Activated naive CD8-positive, alpha-beta T cell treated with anti-CD3 and anti-CD28 coated beads, Interleukin-2, amount 50 U/mL, for 24 hours (primary cell): ENCODE measurements around the gene FDXR.
A peak's percentile ranks its signal among the peaks of the same experiment; 100 is the strongest.
"Not testable (repeated sequence)": the region's sequence is repeated elsewhere in the genome, so short reads cannot be mapped to it uniquely, and the experiment has no call there.

Experiments
- ATAC-seq: fragments of 150-1000 bp; cut with Tn5 transposase; one replicate; pipeline ENCODE4 v1.10.0; 2021
- DNase-seq: peaks from one replicate; pipeline ENCODE4 v3.0.0; 2021
- H3K27ac Mint-ChIP-seq: one replicate; pipeline ENCODE4 v1.8.0; 2021; ENCODE audit warnings: mild to moderate bottlenecking, mixed read lengths
- H3K27me3 Mint-ChIP-seq: one replicate; pipeline ENCODE4 v1.8.0; 2021; ENCODE audit warnings: mixed read lengths
- H3K36me3 Mint-ChIP-seq: one replicate; pipeline ENCODE4 v1.8.0; 2021; ENCODE audit warnings: low read depth, mixed read lengths
- H3K4me1 Mint-ChIP-seq: one replicate; pipeline ENCODE4 v1.8.0; 2021; ENCODE audit warnings: mixed read lengths
- H3K4me3 Mint-ChIP-seq: one replicate; pipeline ENCODE4 v1.8.0; 2021; ENCODE audit warnings: mild to moderate bottlenecking, moderate library complexity, mixed read lengths
- H3K9me3 Mint-ChIP-seq: one replicate; pipeline ENCODE4 v1.8.0; 2021; ENCODE audit warnings: mixed read lengths

The FDXR gene

DNA sequence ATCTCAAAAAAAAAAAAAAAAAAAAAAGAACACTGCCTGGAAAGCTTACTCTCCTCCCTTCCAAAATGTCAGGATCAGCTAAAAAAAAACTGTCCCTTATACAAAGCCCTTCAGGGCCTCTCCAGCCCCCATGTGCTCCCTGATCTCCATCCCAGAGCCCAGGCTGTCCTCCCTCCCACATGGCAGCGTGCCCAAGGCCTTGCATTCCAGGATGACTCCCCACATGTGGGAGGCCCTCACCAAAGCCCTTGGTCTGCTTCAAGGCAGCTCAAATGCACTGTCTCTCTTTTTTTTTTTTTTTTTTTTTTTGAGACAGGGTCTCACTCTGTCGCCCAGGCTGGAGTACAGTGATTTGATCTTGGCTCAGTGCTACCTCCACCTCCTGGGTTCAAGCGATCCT lies 2.3 kb downstream of the FDXR start:
- DNase-seq = no peak
- no peak for ATAC-seq
- Mint-ChIP-seq H3K27me3 (peaks cover 3% of the 10 kb centered on the region), H3K36me3 (no peaks in the 10 kb centered on the region), H3K4me1 (peaks cover 21% of the 10 kb centered on the region), H3K4me3 (no peak overlapping the region), H3K27ac (no peak overlapping the region), H3K9me3 (no peaks in the 10 kb centered on the region)

GRCh38 chr17:74870028-74870427 lies 2.8 kb downstream of the FDXR start:
- not testable (repeated sequence) for H3K36me3 Mint-ChIP-seq, H3K27ac Mint-ChIP-seq, H3K9me3 Mint-ChIP-seq, H3K27me3 Mint-ChIP-seq, DNase-seq, ATAC-seq, H3K4me3 Mint-ChIP-seq
- H3K4me1 Mint-ChIP-seq = peaks cover 17% of the 10 kb centered on the region

- no peak for DNase-seq
- H3K9me3 Mint-ChIP-seq = no peaks in the 10 kb centered on the region
- no peak for ATAC-seq
- H3K27ac Mint-ChIP-seq = no peak overlapping the region
- no peak overlapping the region for H3K4me3 Mint-ChIP-seq
- H3K27me3 Mint-ChIP-seq = peaks cover 3% of the 10 kb centered on the region
- no peaks in the 10 kb centered on the region for H3K36me3 Mint-ChIP-seq
- H3K4me1 Mint-ChIP-seq = peaks cover 14% of the 10 kb centered on the region
Observed at GRCh38 chr17:74868908-74869255, 3.9 kb downstream of the FDXR start.

- H3K4me1 Mint-ChIP-seq = peaks cover 11% of the 10 kb centered on the region
- ATAC-seq (no peak), DNase-seq (no peak)
- no peaks in the 10 kb centered on the region for H3K36me3 Mint-ChIP-seq
- no peak overlapping the region for H3K4me3 Mint-ChIP-seq
- H3K27ac Mint-ChIP-seq = no peak overlapping the region
- H3K27me3 Mint-ChIP-seq = peaks cover 3% of the 10 kb centered on the region
- no peaks in the 10 kb centered on the region for H3K9me3 Mint-ChIP-seq
Observed at GRCh38 chr17:74868251-74868907, 4.4 kb downstream of the FDXR start.

DNA sequence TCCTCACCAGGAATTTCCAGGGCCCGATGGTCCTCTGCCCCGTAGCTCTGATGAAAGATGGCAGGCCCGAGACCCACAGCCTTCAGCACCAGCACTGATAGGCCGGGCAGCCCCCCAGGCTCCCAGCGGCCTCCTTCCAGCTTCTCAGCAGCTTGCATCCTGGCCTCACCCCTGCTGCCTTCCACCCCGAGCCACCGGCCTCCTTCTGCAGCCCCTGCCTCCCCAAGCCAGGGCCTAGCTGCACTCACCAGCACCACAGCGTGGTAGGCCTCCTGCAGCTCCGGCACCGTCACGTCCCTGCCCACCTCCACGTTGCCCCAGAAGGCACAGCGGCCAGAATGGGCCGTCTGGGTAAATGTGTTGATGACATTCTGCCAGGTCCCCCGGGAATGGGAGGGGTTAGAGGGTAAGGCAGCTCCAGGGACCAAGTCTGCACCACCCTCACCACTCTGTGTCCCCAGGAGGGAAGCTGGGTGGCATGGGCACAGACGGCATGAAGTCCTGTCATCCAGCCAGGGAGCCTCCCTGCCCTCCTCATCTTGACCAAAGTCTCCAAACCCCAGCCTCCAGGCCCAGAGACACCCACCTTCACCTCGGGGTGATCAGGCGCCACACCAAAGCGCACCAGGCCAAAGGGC lies 6.5 kb downstream of the FDXR start:
- Mint-ChIP-seq H3K27me3 (peaks cover 9% of the 10 kb centered on the region), H3K4me3 (no peak overlapping the region), H3K27ac (no peak overlapping the region), H3K36me3 (no peaks in the 10 kb centered on the region), H3K9me3 (no peaks in the 10 kb centered on the region), H3K4me1 (peaks cover 5% of the 10 kb centered on the region)
- ATAC-seq = no peak
- DNase-seq = no peak

- Mint-ChIP-seq H3K9me3 (no peaks in the 10 kb centered on the region), H3K4me3 (no peak overlapping the region), H3K36me3 (no peaks in the 10 kb centered on the region), H3K4me1 (peaks cover 7% of the 10 kb centered on the region), H3K27me3 (peaks cover 13% of the 10 kb centered on the region), H3K27ac (no peak overlapping the region)
- no peak for ATAC-seq
- DNase-seq = no peak
Observed at GRCh38 chr17:74865504-74866197, 7.1 kb downstream of the FDXR start.

DNA sequence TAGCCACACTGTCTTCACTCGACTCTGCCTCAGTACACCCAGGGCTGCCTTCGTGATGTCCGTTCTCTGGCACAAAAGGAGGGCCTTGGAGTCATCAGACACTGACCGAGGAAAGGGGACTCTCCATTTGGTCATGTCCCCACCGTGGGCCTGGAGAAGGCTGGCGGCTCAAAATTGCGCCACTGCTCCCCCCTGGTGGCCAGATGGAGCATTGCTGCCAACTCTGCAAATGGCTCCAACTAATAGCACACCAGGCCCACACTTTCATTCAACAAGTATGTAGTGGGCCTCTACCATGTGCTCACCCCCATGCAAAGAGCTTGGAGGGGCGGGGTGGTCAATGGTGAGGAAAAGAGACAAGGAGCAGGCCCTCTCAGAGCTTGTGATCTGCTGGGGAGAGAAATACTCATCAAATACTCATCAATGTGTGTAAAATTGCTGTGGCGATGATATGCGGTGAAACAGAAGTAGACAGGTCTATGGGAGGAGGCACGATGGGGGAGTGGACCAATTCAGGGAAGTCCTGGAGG lies 7.9 kb downstream of the FDXR start:
- no peak overlapping the region for H3K27ac Mint-ChIP-seq
- ATAC-seq (peak; percentile 39), DNase-seq (peak; percentile 80)
- H3K4me3 Mint-ChIP-seq = no peak overlapping the region
- peaks cover 19% of the 10 kb centered on the region for H3K27me3 Mint-ChIP-seq
- no peaks in the 10 kb centered on the region for H3K36me3 Mint-ChIP-seq
- peaks cover 9% of the 10 kb centered on the region for H3K4me1 Mint-ChIP-seq
- no peaks in the 10 kb centered on the region for H3K9me3 Mint-ChIP-seq

- no peaks in the 10 kb centered on the region for H3K9me3 Mint-ChIP-seq
- no peak overlapping the region for H3K4me3 Mint-ChIP-seq
- no peak overlapping the region for H3K27ac Mint-ChIP-seq
- H3K27me3 Mint-ChIP-seq = peaks cover 19% of the 10 kb centered on the region
- peaks cover 9% of the 10 kb centered on the region for H3K4me1 Mint-ChIP-seq
- H3K36me3 Mint-ChIP-seq = no peaks in the 10 kb centered on the region
- DNase-seq (no peak), ATAC-seq (no peak)
Observed at GRCh38 chr17:74864297-74864865, 8.4 kb downstream of the FDXR start.

GRCh38 chr17:74863420-74864296 lies 9.1 kb downstream of the FDXR start:
- Mint-ChIP-seq H3K4me3 (no peak overlapping the region), H3K4me1 (peaks cover 10% of the 10 kb centered on the region), H3K9me3 (no peaks in the 10 kb centered on the region), H3K36me3 (no peaks in the 10 kb centered on the region), H3K27me3 (peaks cover 26% of the 10 kb centered on the region), H3K27ac (no peak overlapping the region)
- DNase-seq (no peak), ATAC-seq (no peak)

- Mint-ChIP-seq H3K4me3 (no peak overlapping the region), H3K4me1 (peaks cover 10% of the 10 kb centered on the region), H3K27ac (no peak overlapping the region), H3K9me3 (no peaks in the 10 kb centered on the region), H3K27me3 (peaks cover 30% of the 10 kb centered on the region), H3K36me3 (no peaks in the 10 kb centered on the region)
- ATAC-seq (no peak), DNase-seq (no peak)
Observed at GRCh38 chr17:74862919-74863318, 9.9 kb downstream of the FDXR start.

- Mint-ChIP-seq H3K36me3 (no peaks in the 10 kb centered on the region), H3K27me3 (peaks cover 33% of the 10 kb centered on the region), H3K27ac (no peak overlapping the region), H3K9me3 (no peaks in the 10 kb centered on the region), H3K4me3 (peak overlapping the region; percentile 40), H3K4me1 (peaks cover 10% of the 10 kb centered on the region)
- DNase-seq (peak; percentile 82), ATAC-seq (peak; percentile 45)
Observed at GRCh38 chr17:74862108-74862901, 10.5 kb downstream of the FDXR start.

- Mint-ChIP-seq H3K4me1 (peaks cover 10% of the 10 kb centered on the region), H3K4me3 (peak overlapping the region; percentile 40), H3K36me3 (no peaks in the 10 kb centered on the region), H3K27ac (no peak overlapping the region), H3K27me3 (peaks cover 40% of the 10 kb centered on the region), H3K9me3 (no peaks in the 10 kb centered on the region)
- no peak for ATAC-seq
- DNase-seq = no peak
Observed at GRCh38 chr17:74861662-74862107, 11.1 kb downstream of the FDXR start.

DNA sequence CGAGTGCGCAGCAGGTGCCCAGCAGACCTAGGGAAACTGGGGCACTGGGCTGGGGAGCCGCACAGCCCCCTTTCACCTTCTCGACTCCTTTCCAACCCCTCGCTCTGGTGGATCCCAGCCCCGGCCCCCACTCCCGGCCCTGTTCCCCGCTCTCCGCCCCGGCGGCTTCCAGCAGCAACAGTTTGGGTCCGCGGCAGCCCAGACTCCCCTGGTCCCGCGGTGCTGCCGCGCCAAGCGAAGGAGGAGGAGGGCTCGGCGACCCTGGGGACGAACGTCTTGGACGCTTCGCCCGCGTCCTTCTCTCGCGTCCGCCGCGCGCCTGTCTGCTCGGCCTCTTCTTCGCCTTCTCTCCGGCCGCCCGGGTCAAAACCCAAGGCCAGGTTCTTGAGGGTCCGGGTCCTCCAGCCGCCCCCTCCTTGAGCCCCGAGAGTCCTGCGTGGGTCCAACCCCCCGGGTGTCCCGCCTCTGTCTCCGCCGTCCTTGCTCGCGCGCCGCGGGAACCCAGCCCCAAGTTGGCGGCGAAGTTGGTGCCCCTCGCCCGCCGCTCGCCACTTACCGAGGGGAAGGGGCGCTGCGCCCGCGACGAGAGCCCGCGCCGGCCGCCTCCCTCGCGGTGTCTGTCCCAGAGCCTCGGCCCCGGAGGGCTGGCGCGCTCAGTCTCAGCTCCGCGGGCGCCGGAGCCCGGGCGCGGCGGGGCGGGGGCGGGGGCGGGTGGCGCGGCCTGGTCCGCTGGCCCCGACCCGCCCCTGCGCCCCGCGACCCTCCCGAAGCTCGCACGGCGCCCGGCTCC lies 11.7 kb downstream of the FDXR start:
- Mint-ChIP-seq H3K27me3 (peaks cover 44% of the 10 kb centered on the region), H3K4me1 (peaks cover 10% of the 10 kb centered on the region), H3K36me3 (no peaks in the 10 kb centered on the region), H3K27ac (no peak overlapping the region), H3K4me3 (peak overlapping the region; percentile 21), H3K9me3 (no peaks in the 10 kb centered on the region)
- ATAC-seq (no peak), DNase-seq (no peak)
